Adipose tissue (tissue), 3 donors: ENCODE data around the gene PEG3. TPM values are rescaled to one million over a fixed set of nuclear protein-coding genes. Genes with fewer than 3 reads are reported as not detected.
"Not testable (repeated sequence)": the region's sequence is repeated elsewhere in the genome, so short reads cannot be mapped to it uniquely, and the experiment has no call there.

Experiments used
- H3K27ac ChIP-seq: one replicate; pipeline ENCODE4 v1.5.1; 2013; ENCODE audit warnings: low read depth, low read length
- WGBS, 3 donors: extraction: QIAGEN DNeasy Blood & Tissue Kit; methylation state at CpG; one replicate each; pipeline ENCODE4 v1.1.7; 2013; 5-methylcytosine and 5-hydroxymethylcytosine counted together
- polyA plus RNA-seq, 3 donors: library from polyadenylated mRNA; stranded (reverse); fragments of 200-250 nt; gene quantifications; one replicate each; pipeline ENCODE4 v1.2.3, GENCODE V29; 2013
- donor health status: healthy with polysubstance abuse.
- donor health status: Bipolar disorder and iron deficiency.
- donor health status: healthy.

The PEG3 gene
- polyA plus RNA-seq: 1 to 10 TPM; 1.3 to 2.4 (median 2.2) TPM

DNA sequence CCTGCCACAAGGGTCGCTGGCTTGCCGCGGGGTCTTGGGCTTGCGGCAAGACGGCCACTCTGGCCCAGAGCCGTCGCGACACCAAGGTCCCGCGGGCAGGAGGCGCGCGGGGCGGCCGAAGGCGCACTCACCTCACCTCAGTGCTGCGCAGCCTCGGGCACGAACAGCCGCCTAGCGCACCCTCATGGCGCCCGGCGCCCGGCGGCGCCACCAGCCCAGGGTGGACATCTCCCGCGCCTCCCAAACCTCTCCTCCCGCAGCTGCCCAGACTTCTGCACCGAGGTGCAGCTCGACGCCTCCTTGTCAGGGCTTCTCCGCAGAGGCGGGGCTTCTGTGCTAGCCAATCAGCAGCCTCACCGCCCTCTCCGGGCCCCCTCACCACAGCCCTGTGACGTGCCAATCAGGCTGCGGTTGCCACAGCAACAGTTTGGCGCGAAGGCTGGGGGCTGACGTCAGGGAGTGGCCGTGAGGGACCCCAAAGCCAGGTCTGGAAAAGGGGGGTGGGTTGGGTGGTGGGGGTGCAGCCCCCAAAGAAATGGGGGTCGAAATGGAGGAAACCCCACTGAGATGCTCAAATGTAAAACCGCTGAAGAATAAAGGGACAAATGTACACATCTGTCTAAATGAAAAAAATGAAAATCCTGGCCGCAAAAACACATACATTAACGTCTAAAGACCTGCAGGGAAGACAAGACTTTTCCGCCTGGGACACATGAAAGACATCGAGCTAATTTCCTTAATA lies at the start of gene PEG3, which contains the start of gene ZIM2:
Gene PEG3, minus strand, starts transcription at position 276 of the 742 bp plus-strand sequence. CDS start 16,071 bp downstream, outside the sequence.
Gene ZIM2, minus strand, starts transcription at position 276 of the 742 bp plus-strand sequence. CDS start 16,449 bp downstream, outside the sequence.
- 38 to 56% (median 52%) methylated on average over 41 to 49 of the region's 49 CpGs for WGBS, 3 donors

DNA sequence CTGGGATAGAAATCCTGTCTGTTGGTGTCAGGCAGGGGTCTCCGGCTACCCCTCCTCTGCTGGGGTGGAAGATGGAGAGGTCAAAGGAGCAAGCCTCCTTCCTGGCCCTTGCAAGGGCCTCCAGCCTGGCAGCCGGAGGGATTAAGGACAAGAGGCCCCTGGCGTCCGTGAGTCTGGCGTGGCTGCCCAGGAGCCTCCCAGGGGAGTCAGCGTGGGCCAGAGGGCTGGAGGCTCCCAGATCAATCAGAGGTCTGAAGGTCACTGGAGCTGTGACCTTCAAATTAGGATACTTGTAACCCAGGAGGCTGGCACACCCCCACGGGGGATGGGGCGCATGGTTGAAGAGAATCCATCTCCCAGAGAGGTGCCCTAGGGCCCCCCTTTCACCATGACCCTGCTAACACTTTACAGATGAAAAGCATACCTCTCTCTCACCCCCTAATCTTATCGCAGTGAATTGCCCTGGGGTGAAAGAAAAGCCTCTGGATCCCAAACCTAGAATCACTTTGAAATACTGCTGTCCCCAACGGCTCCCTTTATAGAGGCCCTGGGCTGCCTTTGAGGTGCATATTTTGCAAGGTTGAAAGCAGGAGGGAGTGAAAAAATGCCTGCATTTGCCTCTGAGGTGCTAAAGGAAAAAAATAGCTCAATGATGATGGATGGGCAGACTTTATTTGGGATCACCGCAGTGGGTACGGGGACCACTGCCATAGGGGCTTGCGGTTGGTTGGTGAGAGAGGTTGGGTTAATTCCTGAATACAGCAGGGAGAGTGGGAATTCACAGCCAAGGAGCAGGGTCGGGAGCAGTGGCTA lies 44.9 kb upstream of the PEG3 start:
- 19 to 32% (median 28%) methylated on average over 14 of the region's 14 CpGs for WGBS, 3 donors
- no peak overlapping the region for H3K27ac ChIP-seq

More for the DNA sequence above, at the start of gene PEG3, which contains the start of gene ZIM2:
- no peak within 1 kb of the TSS for H3K27ac ChIP-seq

DNA sequence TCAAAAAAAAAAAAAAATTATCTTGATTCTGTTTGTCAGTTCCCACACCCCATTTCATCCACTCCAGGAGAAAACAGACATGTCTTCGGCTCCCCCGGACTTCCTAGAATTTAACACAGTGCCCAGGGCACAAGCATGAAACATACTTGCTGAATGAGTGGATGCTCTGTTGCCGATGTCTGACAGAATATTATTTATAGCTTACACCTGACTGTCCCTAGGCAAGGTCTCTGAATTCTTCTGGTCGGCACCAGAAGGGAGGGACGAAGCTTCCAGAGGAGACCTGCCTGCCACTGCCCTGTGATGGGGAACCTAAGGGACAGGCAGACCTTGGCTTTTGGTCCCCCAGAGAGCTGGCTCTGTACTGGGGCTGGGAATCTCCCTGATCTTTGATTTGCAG lies 43.9 kb upstream of the PEG3 start:
- 64 to 76% (median 66%) methylated on average over 5 of the region's 5 CpGs for WGBS, 3 donors
- no peak overlapping the region for H3K27ac ChIP-seq

DNA sequence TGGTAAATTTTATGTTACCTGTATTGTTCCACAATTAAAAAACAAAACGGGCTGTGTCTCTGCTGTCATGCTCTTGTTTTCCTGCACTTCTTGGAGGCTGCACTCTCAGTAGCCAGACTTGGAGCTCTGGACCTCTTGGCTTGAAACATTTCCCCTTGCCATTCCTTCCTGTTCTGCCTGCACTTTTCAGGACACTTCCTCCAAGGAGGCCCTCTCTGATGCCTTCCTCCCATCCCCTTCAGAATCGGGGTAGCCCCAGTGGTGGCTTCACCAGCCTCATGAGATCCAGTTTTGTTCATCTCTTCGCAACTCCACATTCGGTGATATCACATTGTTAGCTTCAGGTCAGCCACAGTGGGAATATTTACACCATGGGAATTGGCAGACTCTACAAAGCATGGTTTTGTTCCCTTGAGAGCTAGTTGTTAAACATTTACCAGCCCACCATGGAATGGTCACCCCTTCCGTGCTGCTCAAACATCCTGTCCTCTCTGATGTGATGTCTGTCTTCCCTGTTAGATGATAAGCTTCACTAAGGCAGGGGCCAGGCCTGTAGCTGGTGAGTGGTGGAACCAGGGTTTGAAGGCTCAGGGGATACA lies 40.2 kb upstream of the PEG3 start:
- 56 to 85% (median 75%) methylated on average over 5 of the region's 5 CpGs for WGBS, 3 donors

DNA sequence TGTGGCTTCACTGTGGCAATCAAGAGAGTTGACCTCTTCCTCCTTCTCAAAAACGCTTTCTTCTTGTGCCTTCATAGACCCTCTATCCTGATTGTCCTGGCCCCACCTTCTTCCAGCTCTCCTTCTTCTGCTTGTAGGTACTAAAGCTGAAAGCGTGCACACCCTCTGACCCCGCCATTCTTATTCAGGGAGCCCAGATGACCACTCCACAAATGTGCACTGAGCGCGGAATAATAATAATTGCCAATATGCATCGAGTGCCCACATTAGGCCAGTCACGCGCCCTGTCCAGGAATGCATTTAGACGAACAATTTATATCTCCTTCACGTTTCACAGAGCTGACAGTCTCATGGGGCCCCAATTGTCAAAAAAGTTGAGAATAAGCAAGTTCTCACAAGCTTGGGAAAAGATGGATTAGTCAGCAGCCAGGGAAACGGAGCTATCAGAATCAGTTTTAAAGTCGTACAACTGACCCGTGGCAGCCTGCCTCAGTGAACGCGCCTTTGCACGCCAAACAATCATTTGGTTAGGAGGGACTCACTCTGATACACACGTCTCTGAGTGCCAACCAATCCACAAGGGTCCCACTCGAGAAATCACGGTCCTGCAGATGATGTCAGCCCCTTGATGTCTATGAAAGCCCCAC lies 36.7 kb upstream of the PEG3 start:
- WGBS, 3 donors: 69 to 79% (median 76%) methylated on average over 19 of the region's 19 CpGs
- H3K27ac ChIP-seq: no peak overlapping the region

More for the DNA sequence above, 40.2 kb upstream of the PEG3 start:
- H3K27ac ChIP-seq: no peak overlapping the region

DNA sequence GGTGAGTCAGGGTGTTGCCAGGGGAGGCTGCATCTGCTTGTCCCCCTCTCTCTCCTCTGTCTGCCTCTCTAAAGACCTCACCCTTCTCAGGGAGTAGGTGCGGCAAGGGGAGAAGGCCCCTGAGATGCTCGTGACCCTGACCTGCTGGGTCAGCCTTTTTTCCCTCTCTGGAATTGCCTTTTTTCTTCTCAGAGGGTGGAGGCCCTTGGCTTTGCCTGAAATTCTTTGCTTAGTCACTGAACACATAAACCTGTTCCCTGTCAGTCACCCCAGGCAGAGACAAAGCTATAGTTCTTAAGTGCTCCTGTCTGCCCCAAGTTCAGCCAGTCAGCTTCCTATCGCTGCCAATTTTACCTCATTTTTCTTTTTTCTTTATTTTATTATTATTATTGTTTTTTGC lies 35.2 kb upstream of the PEG3 start:
- H3K27ac ChIP-seq: no peak overlapping the region
- 59 to 83% (median 75%) methylated on average over 3 of the region's 3 CpGs for WGBS, 3 donors

DNA sequence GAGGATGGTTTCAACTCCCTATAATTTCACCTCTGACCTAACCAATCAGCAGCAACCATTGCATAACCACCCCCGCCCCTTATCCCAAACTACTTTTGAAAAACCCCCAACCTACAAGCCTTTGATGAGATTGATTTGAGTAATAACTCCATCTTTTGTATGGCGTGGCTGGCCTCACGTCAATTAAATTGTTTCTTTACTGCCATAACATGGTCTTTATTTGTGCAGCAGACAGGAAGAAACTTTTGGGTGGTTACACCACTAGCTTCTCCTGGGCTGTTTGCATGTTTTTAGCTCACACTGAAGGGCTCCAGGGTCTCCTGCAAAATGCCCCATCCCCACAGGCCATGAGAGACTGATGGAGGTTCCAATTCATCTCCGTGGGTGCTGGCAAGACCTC lies 34.0 kb upstream of the PEG3 start:
- 82 to 89% (median 83%) methylated on average over 4 of the region's 4 CpGs for WGBS, 3 donors
- H3K27ac ChIP-seq: no peak overlapping the region

DNA sequence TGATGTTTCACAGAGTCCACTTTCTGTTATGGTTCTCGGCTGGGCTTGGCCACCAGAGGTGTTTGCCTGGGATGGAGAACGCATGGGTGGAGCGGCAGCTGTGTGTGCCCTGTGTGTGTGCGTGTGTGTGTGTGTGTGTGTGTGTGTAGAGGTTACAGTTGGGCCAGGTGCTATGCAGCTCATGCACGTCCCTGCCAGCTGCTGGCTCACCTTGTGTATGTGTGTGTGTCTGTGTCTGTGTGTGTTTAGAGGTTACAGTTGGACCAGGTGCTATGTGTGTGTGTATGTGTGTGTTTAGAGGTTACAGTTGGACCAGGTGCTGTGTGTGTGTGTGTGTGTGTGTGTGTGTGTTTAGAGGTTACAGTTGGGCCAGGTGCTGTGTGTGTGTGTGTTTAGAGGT lies 33.0 kb upstream of the PEG3 start:
- H3K27ac ChIP-seq: no peak overlapping the region
- WGBS, 3 donors: 53 to 87% (median 80%) methylated on average over 5 of the region's 5 CpGs

DNA sequence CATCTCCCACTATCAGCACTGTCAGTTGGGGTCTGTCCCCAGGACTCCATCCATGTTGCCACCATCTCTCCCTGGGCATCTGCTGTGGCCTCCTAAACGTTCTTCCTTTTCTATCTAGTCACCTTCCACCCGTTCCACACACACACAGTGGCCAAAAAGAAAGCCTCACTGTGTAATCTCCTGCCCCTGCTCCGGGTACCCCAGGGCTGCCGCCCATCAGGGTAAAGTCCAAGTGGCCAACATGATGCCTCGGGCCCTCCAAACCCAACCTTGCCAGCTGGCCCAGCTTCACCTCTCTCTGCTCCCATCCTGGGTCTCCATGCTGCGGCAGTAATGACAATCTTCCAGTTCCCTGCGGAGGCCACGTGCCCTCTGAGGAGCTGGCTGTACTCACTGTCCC lies 29.4 kb upstream of the PEG3 start:
- H3K27ac ChIP-seq: no peak overlapping the region
- 81% methylated on average over 8 of the region's 8 CpGs for WGBS, 3 donors

DNA sequence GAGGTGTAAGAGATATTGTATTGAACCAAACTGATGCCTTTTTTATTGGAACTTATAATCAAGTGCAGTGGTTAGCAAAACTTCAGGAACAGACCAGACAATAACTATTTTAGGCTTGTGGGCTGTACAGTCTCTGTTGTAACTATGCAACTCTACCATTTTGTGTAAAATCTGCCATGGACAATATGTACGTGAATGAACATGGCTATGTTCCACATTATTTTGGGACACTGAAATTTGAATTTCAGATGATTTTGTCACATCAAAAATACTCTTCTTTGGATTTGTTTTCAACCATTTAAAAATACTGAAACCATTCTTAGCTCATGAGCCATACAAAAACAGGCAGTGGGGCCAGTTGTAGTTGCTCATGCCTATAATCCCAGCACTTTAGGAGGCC lies 27.9 kb upstream of the PEG3 start:
- H3K27ac ChIP-seq: no peak overlapping the region
- WGBS, 3 donors: 91 to 97% (median 91%) methylated on average over 1 of the region's 1 CpG

DNA sequence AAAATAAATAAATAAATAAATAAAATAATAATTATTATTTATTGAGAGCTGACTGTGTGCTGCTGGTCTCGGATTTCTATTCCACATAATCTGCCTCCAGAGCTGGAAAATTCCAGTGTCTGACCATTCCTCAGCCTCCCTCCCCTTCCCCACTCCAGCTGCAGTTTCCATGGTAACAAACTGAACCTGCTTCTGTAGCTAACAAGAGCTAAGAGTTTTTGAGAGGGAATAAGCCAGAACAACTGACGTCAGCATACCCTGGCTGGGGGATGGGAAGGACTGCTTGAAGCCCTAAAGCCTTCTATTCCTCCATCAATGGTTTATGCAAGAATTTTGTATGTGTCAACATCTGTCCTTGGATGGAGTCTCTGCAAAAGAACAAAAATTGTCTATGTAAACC lies 26.0 kb upstream of the PEG3 start:
- WGBS, 3 donors: 30 to 48% (median 33%) methylated on average over 2 of the region's 2 CpGs
- H3K27ac ChIP-seq: no peak overlapping the region

DNA sequence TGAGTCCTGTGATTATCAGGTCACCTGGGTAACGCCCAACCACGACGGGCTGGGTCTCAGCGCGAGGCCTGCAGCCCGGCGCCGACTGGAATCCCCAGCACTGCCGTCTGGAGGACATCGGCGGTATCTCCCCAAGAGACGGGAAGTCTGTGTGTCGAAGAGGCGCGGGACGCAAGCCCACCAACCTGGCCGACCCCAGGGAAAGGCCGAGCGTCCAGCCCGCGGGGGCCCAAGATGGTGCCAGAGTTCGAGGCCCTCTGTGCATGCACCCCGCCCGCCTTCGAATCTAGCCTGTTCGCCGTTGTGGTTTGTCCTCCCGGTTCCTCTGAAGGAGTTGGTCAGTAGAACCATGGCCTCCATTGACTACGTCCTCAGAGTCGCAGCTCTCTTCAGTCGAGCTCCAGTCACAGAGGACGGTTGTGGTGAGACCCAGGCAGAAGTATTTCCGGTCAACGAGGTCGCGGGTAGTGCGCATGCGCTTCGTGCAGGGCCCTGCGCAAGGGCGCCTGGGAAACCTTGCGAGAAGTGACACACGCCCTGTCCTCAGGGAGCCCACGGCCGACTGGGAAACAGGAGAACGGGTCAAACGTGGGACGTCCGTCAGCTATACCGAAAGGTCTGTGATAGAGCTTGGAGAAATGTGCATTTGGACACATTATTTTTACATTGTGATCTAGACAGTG lies 24.1 kb upstream of the PEG3 start:
- WGBS, 3 donors: 49 to 60% (median 57%) methylated on average over 50 of the region's 50 CpGs
- no peak overlapping the region for H3K27ac ChIP-seq

DNA sequence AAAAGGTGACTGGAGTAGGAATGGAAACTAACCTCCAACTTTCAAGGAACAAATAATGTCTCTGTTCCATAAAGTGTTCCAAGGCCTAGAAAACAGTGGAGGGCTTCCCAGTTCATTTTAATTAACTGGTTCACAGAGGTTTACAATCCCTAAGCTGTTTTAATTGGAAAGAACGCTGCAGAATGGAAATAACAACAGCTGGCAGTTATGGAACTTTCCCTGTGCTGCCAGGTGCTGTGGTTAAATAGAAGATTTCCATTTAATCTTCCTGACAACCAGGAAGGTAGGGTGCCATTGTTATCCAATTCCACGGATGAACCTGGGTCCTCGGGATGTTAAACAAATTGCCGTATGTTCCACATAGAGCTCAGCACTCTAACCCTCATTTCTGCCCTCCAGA lies 22.2 kb upstream of the PEG3 start:
- 33 to 88% (median 83%) methylated on average over 4 of the region's 4 CpGs for WGBS, 3 donors
- no peak overlapping the region for H3K27ac ChIP-seq

DNA sequence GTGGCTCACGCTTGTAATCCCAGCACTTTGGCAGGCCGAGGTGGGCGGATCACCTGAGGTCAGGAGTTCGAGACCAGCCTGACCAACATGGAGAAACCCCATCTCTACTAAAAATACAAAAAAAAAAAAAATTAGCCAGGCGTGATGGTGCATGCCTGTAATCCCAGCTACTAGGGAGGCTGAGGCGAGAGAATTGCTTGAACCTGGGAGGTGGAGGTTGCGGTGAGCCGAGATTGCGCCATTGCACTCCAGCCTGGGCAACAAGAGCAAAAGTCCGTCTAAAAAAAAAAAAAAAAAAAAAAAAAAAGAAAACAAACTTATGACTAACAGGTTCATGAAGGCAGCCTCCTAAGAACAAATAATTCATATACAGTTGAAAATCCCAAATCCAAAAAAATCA lies 19.9 kb upstream of the PEG3 start:
- 86 to 90% (median 90%) methylated on average over 9 to 10 of the region's 10 CpGs for WGBS, 3 donors
- not testable (repeated sequence) for H3K27ac ChIP-seq

DNA sequence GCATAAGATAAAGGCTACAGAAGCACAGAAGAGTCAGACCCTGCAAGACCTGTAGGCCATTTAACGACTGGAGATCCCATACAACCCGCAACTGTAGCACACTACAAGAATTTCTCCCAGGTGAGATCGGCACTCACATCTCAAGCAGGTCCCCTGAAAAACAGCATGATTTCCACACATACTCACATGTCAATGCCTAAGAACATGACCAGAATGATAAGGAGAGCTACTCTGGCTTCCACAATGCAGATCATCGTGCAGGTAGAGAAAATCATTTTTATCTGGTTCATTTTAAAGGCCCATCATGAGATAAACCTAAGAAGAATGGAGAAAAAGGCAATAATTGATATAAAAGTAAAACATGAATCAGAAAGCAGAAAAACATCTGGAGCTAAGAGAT lies 17.5 kb upstream of the PEG3 start:
- 80 to 88% (median 87%) methylated on average over 4 of the region's 4 CpGs for WGBS, 3 donors
- no peak overlapping the region for H3K27ac ChIP-seq

DNA sequence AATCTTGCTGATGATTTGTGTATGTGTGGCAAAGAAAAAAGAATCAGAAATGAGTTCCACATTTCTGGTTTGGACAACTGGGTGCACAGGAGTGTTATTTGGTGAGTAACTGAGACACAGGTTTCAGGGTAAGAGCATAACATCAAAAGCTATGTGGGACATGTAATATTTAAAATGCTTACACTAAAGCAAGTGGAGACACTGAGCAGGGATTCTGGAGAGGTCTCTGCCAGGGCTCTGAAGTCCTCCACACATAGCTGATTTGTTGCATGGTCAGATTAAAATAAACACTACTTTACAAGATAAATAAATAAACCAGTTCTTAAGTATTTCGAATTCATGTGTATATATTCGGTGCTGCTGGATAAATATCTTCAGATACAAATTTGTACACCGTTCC lies 16.3 kb upstream of the PEG3 start:
- WGBS, 3 donors: 72 to 79% (median 73%) methylated on average over 3 of the region's 3 CpGs
- H3K27ac ChIP-seq: no peak overlapping the region

DNA sequence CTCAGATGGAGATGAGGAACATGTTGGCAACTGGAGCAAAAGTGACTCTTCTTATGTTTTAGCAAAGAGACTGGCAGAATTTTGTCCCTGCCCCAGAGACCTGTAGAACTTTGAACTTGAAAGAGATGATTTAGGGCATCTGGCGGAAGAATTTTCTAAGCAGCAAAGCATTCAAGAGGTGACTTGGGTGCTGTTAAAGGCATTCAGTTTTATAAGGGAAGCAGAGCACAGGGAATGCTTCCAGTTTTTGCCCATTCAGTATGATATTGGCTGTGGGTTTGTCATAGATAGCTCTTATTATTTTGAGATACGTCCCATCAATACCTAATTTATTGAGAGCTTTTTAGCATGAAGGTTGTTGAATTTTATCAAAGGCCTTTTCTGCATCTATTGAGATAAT lies 11.8 kb upstream of the PEG3 start:
- 89 to 98% (median 92%) methylated on average over 2 of the region's 2 CpGs for WGBS, 3 donors
- H3K27ac ChIP-seq: not testable (repeated sequence)

DNA sequence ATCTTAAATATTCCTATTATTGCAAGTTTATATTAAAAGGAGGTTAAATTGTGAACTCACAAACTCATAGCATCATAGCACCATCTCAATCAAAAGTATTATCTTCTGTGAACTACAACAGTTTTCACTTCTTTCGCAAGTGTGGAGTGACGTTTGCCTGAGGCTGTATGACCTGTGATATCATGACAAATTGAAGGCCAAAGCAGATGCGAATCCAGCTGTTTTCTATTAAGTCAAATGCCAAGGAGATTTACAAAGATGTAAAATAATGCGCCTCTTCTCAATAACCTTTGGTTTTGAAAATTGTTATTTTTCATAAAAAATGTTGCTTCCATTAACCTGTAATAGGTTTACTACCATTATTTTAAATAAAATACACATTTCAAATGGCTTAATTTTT lies 7.6 kb upstream of the PEG3 start:
- WGBS, 3 donors: 77 to 86% (median 81%) methylated on average over 4 of the region's 4 CpGs
- H3K27ac ChIP-seq: no peak overlapping the region
